ENCODE results near the gene EXOC6B. TPM values are rescaled to one million over a fixed set of nuclear protein-coding genes. Genes with fewer than 3 reads are reported as not detected.

Gene EXOC6B
- total and polyA plus RNA-seq, 10 of the 15 experiments (the other 5 are each of a cell fraction or from before 2014, with no cell fraction given): 0.23 to 2.2 (median 1.2) TPM

DNA sequence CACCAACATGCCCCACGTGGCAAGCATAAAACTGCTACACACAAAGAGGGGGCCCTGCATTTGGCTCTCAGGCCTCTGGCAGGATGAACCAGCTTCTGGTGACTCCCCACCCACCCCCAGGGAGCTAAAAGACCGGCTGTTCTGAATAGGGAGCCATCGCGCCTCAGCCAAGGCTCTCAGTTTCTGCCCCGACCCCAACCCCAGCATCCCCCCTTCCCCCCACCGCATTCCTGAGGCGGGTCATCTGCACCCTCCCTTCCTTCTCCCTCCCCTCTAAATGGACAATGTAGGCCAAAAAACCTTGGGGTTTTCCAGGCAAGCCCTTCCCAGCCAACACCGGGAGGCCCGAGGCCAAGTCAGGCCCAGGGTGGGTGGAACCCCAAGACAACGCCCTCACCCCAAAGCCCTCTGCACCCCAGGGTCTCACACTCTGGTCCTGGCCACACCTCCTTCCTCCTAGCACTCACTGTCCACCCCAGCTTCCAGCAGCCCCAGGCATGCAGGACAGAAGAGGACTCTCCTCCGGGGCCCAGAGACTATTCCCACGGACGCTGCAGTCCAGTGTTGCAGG is 683.9 kb downstream of the EXOC6B start (continued):
- TF ChIP-seq, protein P1, sequence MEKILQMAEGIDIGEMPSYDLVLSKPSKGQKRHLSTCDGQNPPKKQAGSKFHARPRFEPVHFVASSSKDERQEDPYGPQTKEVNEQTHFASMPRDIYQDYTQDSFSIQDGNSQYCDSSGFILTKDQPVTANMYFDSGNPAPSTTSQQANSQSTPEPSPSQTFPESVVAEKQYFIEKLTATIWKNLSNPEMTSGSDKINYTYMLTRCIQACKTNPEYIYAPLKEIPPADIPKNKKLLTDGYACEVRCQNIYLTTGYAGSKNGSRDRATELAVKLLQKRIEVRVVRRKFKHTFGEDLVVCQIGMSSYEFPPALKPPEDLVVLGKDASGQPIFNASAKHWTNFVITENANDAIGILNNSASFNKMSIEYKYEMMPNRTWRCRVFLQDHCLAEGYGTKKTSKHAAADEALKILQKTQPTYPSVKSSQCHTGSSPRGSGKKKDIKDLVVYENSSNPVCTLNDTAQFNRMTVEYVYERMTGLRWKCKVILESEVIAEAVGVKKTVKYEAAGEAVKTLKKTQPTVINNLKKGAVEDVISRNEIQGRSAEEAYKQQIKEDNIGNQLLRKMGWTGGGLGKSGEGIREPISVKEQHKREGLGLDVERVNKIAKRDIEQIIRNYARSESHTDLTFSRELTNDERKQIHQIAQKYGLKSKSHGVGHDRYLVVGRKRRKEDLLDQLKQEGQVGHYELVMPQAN (conservative IDR thresholded peaks at IDR 0.05): no peak
- TF ChIP-seq STAT1 (conservative IDR thresholded peaks at IDR 0.05) (no peak), CREM (IDR thresholded peaks at IDR 0.05; ENCODE audit: low read depth) (no peak), POLR2A (IDR thresholded peaks at IDR 0.05; ENCODE audit: low read depth, low read length) (no peak), GABPA (IDR thresholded peaks at IDR 0.05; ENCODE audit: low read depth) (no peak), SIX5 (IDR thresholded peaks at IDR 0.05; ENCODE audit: low read depth, low read length, severe bottlenecking) (no peak), SREBF2 (IDR thresholded peaks at IDR 0.05; ENCODE audit: low read length) (no peak), RAD51 (IDR thresholded peaks at IDR 0.05) (no peak), MYB (IDR thresholded peaks at IDR 0.05; ENCODE audit: borderline replicate concordance, low read depth, low read length) (no peak), MEF2B (IDR thresholded peaks at IDR 0.05; ENCODE audit: partially characterized antibody, poor library complexity, severe bottlenecking) (no peak)
- TF ChIP-seq, protein P2, sequence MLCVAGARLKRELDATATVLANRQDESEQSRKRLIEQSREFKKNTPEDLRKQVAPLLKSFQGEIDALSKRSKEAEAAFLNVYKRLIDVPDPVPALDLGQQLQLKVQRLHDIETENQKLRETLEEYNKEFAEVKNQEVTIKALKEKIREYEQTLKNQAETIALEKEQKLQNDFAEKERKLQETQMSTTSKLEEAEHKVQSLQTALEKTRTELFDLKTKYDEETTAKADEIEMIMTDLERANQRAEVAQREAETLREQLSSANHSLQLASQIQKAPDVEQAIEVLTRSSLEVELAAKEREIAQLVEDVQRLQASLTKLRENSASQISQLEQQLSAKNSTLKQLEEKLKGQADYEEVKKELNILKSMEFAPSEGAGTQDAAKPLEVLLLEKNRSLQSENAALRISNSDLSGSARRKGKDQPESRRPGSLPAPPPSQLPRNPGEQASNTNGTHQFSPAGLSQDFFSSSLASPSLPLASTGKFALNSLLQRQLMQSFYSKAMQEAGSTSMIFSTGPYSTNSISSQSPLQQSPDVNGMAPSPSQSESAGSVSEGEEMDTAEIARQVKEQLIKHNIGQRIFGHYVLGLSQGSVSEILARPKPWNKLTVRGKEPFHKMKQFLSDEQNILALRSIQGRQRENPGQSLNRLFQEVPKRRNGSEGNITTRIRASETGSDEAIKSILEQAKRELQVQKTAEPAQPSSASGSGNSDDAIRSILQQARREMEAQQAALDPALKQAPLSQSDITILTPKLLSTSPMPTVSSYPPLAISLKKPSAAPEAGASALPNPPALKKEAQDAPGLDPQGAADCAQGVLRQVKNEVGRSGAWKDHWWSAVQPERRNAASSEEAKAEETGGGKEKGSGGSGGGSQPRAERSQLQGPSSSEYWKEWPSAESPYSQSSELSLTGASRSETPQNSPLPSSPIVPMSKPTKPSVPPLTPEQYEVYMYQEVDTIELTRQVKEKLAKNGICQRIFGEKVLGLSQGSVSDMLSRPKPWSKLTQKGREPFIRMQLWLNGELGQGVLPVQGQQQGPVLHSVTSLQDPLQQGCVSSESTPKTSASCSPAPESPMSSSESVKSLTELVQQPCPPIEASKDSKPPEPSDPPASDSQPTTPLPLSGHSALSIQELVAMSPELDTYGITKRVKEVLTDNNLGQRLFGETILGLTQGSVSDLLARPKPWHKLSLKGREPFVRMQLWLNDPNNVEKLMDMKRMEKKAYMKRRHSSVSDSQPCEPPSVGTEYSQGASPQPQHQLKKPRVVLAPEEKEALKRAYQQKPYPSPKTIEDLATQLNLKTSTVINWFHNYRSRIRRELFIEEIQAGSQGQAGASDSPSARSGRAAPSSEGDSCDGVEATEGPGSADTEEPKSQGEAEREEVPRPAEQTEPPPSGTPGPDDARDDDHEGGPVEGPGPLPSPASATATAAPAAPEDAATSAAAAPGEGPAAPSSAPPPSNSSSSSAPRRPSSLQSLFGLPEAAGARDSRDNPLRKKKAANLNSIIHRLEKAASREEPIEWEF (IDR thresholded peaks at IDR 0.05; ENCODE audit: insufficient replicate concordance, low read depth, low read length): no peak
- TF ChIP-seq, protein P3, sequence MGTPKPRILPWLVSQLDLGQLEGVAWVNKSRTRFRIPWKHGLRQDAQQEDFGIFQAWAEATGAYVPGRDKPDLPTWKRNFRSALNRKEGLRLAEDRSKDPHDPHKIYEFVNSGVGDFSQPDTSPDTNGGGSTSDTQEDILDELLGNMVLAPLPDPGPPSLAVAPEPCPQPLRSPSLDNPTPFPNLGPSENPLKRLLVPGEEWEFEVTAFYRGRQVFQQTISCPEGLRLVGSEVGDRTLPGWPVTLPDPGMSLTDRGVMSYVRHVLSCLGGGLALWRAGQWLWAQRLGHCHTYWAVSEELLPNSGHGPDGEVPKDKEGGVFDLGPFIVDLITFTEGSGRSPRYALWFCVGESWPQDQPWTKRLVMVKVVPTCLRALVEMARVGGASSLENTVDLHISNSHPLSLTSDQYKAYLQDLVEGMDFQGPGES (IDR thresholded peaks at IDR 0.05): no peak

Measured in GM12878 (cell line).